Activated naive CD4-positive, alpha-beta T cell treated with anti-CD3 and anti-CD28 coated beads, Interleukin-2, amount 50 U/mL, for 16 hours (primary cell): ENCODE results near the gene LRBA.
"Not testable (repeated sequence)": the region's sequence is repeated elsewhere in the genome, so short reads cannot be mapped to it uniquely, and the experiment has no call there.

Experiments
- DNase-seq: peaks from one replicate; pipeline ENCODE4 v3.0.0-alpha.2; 2020

The LRBA gene

DNA sequence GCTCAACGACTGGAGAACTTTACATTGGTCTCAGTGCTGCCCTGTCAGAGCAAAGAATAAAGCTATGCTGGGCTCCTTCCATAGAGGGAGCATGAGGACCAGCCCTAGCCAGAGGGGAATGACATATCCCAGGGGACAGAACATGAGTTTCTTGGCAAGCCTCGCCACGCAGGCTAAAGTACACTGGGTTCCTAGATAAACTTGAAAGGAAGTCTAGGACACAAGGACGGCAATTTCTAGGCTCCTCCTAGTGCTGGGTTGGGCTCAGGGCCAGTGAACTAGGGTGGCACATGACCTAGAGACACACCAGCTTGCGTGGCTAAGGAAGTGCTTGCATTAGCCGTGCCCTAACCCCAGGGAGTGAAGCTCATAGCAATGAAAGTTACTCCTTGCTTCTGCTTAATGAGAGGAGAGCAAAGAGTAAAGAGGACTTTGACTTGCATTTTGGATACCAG is 292.1 kb downstream of the LRBA start:
- DNase-seq = no peak

DNA sequence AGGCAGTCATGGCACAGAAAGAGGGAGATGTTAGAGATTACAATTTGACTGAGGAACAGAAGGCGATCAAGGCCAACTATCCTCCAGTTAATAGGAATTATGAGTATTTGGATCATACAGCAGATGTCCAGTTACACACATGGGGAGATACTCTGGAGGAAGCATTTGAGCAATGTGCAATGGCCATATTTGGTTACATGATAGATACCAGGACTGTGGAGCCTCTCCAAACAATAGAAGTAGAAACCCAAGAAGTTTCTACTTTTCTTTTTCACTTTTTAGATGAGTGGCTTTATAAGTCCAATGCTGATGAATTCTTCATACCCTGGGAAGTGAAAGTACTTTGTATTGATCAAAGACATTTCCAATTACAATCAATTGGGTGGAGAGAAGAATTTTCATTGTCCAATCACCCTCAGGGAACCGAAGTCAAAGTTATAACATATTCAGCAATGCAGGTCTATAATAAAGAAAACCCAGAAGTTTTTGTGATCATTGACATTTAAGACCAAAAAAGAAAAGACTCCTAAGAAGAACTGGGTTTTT is 294.0 kb downstream of the LRBA start:
- no peak for DNase-seq

DNA sequence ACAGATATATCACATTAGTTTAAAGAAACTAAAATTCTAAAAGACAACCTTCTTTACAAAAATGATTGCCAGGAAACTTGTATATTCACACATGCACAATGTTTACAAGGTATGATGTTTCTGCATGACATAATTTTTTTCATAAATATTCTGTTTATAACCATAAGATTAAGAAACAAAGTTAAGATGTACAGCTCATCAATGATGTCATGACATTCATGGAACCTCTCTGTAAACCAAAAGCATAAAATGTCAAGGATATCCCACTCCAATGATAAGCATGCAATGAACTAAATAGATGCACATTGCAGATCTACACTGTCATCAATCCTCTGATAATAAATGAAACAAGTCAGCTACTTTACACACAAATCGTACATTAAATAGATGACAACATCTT is 297.1 kb downstream of the LRBA start:
- DNase-seq = no peak

DNA sequence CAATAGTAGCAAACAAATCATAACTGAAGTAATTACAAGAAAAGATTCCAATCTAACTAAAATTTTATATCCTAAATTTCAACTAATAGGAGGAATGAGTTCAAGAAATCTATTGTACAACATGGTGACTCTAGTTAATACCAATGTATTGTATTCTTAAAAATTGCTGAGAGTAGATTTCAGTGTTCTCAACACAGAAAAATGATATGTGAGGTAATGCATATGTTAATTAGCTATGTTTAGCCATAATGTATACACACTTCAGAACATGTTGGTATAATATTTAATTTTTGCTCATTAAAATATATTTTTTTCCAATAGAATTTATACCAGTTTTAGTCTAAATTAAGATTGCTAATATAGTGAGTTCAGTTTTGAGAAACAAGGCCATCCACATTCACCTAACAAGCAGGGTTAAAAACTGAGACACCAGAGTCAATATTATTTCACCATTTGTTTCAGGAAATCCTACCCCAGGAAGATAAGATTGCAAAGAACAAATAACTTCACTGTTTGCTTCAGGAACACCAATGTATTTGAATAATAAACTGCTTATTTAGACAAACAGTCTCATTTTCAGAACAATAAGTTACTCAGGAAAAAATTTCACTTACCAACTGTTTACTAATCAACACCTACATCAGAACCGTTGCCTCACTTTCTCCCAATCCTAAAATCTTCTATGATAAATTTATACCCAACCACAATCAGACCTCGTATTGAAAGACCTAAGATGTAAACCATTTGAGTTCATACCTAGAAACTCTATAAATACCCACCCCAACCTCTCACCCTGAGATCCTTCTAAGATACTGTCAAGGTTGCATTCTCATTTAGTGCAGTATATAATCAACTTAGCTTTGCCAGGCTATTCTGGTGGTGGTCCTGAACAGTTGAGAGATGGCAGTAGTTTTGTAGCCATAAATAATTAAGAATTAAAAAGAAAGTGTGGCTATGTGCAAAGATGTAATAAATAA is 300.3 kb downstream of the LRBA start:
- DNase-seq = no peak

DNA sequence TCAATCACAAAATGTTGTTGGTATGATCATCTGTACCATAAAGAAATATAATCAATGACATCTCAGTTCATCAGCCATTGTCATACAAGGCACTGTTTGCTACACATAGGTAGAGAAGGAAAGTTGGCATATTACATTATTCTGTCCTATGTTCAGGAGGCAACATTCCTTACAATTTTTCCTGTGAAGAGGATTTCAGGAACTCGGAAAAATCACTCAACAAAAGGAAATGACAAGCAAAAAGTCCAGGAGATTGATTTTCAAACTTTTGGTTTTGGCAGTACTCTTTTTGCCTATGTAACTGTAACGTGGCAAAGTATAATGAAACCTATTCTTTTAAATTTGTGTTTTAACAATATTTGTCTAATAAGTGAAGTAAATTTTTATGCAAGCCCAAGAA is 301.8 kb downstream of the LRBA start:
- no peak for DNase-seq

DNA sequence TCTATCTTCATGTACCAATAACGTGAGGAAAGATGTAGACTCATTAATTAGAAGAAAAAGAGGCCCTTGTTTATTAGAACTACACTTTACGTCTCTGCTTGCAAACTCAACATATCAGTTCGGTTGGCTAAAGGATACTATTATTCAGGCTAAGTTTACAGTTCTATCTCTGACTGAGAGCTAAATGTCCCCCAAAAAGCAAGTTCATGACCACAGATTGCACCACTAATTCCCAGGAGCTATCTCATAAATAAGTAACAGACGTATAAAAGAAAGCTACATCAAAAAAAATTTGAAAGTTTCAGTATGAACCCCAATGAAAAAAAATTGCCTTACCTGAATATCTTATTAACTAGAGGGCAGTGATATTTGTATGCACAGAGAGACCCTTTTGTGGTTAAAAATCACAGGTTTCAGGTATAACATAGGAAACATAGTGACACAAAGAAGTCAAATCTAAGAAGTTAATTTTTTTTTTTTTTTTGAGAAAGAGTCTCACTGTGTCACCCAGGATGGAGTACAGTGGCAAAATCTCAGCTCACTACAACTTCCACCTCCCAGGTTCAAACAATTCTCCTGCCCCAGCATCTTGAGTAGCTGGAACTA is 304.2 kb downstream of the LRBA start:
- DNase-seq = no peak

DNA sequence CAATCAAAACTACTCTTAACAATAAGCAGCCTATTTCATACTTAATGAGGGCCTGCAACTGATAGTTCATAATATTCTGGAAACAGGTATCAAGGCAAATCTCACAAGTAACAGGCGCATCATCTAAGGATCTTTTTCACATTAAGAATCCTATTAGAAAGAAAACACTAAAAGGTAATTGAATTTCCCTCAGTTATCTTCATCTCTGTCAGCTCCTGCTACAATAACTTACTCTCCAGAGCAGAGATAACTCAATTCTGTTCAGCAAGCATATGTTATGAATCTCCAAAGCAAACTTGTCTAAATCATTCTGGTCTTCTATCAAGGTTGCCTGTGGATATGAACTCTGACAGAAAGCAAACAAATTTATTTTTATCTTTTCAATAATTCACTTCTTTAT is 307.1 kb downstream of the LRBA start:
- DNase-seq = no peak

DNA sequence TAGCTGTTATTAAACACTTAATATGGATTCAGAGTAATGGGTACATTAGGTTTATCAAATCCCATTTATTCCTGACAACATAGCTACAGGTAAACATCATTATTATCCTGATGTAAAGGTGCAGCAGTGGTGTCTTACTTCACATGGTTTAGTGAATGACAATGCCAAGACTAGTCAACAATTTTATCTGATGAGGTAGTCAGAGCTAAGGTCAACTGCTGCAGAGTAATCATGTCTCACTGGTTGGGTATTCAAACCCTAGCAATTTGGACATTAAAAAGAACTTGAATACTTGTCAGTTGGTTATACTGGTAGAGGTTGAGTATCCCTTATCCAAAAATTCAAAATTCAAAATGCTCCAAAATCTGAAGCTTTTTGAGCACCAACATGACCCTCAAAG is 315.5 kb downstream of the LRBA start:
- no peak for DNase-seq

DNA sequence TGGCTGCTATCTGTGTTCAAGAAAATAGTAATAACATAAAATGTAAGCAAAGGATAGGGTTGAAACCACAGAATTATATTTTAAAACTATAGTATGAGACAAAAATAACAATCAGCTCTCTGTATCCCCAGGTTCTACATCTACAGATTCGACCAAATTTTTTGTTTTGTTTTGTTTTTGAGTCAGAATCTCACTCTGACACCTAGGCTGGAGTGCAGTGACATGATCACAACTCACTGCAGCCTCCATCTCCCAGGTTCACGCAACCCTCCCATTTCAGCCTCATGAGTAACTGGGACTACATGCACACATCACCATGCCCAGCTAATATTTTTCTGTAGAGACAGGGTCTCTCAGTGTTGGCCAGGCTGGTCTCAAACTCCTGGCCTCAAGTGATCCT is 319.9 kb downstream of the LRBA start:
- no peak for DNase-seq

DNA sequence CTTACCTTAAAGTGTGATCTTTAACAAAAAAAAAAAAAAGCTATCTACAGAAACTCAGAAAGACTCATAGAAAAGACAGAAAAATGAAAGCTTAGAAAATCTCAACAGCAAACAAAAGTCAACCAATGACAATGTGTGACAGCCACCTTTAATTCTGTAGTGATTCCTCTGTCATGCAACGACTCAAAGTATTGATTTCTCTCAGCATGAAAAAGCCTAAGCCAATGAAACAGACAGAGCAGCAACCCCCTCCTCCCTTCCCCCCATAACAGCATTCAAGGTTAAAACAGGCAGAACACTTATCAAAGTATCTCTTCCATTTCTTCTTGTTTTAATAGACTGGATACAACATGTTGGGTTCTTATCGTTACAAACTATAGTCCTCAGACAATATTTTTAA is 320.6 kb downstream of the LRBA start:
- DNase-seq = no peak

DNA sequence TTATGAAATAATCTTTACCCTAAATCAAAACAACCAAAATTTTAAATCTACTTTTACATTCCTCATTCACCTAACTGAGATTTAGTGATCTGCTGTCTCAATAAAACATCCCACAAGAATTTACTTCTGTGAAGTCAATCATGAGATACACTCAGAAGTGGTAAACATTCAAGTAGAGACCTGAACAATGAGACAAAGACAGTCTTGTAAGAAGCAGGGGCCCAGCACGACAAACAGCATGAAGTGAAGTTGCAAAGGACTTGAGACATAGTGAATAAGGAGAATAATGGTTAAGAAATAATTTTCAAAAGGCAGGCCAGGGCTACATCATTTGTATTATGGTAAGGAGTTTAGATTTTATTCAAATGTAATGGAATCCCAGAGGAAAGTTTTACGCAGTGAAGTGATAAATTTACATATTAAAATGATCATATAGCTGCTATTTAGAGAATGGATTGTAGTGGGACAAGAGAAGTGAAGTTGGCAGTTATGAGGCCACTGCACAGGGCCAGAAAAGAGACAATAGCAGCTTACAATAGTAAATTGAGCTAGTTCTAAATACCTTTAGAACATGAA is 331.2 kb downstream of the LRBA start:
- no peak for DNase-seq

DNA sequence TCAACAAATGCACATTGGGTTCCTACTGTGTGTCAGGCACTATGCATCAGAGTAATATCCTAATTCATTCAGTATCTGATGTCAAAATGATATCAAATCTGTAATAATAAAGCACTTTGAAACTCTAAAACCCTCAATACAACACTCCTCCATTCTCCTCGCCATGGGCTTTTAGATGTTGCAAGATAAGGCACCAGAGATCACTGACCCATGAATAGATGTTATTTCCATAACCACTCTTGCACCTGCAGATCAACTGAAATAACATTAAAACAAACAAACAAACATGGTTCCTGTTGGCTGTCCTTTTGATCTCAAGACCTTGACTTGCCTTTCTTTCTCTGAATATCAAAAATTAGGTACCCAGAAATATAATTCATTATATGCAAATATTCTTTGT is 333.0 kb downstream of the LRBA start:
- no peak for DNase-seq

DNA sequence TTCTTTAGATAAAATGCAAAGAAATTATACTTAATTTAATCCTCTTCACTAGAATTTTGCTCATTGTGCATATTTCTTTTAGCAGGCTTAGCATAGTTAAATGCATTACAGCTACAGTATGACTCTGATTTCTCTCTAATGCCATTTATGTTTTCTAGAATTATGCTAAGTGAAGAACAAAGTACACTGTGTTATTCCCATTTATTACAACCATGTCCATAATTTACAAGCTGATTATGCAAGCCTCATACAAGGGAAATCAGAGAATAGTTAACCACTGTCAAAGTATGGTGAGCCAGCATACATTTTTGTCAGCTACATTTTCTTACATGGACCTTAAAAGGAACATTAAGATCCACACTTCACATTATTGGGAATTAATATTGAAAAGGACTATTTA is 334.0 kb downstream of the LRBA start:
- no peak for DNase-seq

DNA sequence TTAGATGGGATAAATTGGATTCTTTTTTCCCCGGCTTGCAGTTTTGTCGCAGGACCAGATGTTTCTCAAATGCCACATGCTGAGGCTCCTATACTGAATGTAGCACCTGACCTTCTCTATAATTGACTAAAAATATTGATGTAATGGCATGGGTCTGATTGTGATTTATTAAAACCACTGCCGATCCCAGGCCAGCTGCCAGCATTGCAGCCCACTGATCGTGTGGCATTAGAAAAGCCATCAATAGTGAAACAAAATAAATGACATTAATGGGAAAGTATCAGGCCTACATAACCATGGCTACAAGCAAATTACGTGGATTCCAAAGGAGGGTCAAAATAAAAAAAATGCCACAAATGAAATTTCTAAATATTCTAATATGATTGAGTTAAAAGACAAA is 334.4 kb downstream of the LRBA start:
- DNase-seq = no peak

DNA sequence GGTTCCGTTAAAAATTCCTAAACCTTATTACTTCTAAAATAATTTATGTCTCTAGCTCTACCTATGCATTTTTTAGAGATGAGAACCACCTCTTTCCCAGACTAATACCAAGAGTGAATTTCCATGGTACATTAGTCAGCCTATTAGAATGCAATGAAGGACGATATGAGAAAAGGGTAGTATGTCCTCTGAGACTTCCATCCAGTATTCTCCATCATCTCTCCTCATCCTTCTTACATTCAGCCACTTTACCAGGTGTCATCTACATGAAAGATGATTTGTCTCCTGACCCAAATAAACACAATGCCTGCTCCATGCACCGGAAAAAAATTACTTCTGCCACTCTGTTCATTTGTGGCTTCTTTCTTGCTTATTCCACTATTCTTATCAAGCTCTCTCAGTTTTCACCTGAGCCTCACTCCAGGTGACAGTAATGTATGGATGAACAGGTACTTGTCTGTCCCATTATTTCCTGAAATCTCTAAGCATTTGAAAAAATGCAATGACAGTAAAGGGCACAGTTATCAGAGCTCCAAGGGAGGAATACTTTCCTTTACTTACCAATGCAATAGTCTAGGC is 335.2 kb downstream of the LRBA start:
- DNase-seq = no peak

DNA sequence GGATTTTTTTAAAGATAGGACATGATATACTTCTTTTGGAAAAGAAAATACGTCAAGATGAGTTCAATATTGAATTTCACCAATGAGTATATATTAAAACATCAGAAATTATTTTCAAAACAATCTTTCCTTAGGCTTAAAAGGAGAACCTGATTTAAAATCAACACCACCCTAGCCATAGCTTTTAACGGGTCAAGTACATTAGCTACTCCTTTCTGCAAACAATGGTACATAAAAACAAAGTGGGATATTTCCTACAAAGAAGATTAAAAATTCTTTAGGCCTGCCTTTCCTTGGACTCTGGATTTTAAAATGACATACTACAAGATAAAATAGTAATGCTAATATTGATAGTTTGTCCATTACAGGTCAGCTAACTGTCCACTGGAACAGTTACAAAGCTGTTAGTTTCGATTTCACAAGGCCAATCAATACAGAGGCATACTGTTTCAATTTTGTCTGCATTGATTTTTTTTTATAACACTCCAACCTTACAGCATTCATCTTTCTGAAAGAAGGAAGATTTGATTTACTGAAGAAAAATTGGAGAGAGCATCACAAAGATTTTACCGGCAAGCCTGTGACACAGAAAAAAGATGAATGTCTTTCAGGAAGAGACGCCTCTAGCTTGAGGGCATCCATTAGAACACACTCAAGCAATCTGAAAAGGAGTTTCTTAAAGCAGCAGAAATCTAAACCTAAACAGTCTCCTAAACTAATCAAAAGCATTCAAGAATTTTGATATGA is 335.9 kb downstream of the LRBA start:
- DNase-seq = no peak

DNA sequence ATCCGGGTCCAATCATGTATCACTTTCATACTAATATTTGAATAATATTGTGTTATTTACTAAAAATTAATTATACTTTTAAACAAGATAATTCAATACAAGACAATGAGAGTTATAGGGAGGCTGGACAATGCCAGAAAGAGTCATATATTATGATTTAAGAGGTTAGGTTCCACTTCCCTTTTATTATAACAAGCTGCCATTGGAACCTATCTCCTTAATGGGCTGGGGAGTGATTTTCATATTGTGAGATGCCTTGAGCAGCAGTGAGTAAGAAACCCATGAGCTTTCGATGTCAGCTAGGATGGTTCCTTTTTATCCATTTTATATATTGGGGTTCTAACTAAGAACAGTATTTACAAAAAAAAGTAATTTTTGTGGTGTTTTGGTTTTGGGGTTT is 341.3 kb downstream of the LRBA start:
- DNase-seq = no peak

DNA sequence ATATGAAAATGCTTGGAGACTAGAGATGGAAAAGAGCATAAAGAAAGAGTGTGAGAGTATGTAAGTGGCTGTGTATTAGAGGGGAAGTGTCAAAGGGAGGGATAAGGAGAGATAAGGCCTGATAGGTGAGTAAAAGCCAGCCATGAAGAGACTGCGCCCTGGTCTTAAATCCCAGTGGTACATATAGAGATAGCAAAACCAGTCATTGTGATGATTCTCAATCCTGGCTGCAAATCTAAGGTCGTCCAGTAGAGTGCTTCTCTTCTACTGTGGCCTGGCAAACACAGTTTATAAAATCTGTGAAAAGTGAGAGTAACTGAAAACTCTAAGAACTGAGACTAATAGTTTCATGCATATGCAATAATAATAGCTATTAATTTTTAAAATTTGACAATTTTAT is 346.3 kb downstream of the LRBA start:
- no peak for DNase-seq

DNA sequence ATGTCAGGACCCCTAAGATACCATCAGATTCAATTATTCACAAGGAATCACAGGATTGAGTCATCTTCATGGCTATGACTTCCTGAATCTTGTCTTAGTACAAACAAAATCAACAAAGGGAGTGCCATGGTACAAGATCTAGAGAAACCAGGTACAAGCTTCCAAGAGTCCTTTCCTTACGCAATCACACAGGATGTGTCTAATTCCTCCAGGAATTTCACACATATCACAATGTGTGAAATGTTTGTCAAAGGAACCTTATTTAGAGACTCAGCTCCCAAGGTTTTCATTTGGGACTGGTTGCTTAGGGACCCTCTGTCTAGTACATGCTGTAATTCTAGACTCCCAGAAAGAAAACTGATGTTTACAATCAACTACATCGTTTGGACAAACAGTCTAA is 350.1 kb downstream of the LRBA start:
- DNase-seq = no peak

DNA sequence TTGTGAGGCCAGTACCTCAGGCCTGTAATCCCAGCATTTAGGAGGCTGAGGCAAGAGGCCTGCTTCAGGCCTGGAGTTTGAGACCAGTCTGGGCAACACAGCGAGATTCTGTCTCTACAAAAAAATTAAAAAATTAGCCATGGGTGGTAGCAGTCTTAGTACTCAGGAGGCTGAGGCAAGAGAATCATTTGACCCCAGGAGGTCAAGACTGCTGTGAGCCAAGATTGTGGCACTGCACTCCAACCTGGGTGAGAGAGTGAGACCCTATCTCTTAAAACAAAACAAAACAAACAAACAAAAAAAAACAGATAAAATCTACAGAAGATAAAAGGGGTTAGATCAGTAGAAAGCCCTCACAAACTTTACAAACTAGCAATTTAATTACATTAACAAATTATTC is 352.4 kb downstream of the LRBA start:
- no peak for DNase-seq

DNA sequence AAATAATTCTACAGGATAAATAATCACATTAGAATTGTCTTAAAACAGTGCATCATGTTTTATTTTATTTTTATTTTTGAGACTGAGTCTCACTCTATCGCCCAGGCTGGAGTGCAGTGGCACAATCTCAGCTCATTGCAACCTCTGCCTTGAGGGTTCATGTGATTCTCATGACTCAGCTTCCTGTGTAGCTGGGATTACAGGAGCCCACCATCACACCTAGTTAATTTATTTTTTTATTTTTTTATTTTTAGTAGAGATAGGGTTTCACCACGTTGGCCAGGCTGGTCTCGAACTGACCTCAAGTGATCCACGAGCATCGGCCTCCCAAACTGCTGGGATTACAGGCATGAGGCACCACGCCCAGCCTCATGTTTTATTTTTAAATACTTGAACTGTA is 353.5 kb downstream of the LRBA start:
- not testable (repeated sequence) for DNase-seq

DNA sequence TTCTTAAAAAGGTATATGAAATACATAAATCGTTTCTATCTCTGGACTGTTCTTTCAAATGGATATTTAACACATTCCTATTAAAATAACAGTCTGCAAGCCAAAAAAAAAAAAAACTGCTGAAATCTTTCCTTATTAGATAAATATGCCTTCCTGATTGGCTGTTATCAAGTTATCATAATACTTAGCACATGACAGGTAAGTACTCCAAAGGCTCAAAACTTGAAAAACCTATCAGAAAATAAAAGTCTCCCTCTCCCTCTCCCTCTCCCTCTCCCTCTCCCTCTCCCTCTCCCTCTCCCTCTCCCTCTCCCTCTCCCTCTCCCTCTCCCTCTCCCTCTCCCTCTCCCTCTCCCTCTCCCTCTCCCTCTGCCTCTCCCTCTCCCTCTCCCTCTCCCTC is 356.8 kb downstream of the LRBA start:
- DNase-seq = not testable (repeated sequence)

DNA sequence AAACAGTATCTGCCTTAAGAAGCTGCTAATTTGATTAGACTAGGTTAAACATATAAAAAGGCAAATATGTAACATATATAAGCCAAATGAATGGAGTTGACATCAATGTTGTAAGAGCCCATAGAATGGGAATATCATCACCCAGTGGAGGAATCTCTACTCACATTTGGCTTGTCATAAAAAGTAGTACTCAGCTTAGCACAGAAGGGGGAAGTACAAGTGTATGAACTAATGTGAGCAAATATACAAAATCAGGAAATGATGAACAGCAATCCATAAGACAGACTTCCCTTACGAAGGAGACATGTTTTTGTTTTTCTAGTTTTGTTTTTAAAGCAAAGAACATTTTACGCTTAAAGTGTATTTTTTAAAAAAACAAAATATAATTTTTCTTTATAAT is 358.2 kb downstream of the LRBA start:
- no peak for DNase-seq
